DND-41 (cell line): ENCODE data around the gene SPAG16.

Experiments used
- CTCF ChIP-seq: IDR thresholded peaks from 2 replicates; pipeline ENCODE4 v1.5.1; 2012; ENCODE audit warnings: borderline replicate concordance, low read length, moderate library complexity, mild to moderate bottlenecking; ENCODE audit not compliant: poor library complexity, severe bottlenecking; ENCODE audit errors: extremely low read depth
- EZH2 ChIP-seq: IDR thresholded peaks from 3 replicates; pipeline ENCODE4 v1.6.1; 2012; ENCODE audit warnings: borderline replicate concordance, low read depth, mild to moderate bottlenecking, moderate library complexity, low read length, inconsistent platforms; ENCODE audit not compliant: severe bottlenecking

GRCh38 chr2:214277880-214278279, 993.6 kb downstream of the SPAG16 start:
- TF ChIP-seq CTCF = no peak
- TF ChIP-seq EZH2 = no peak
